ENCODE results near the gene LAMA3.

The LAMA3 gene

DNA sequence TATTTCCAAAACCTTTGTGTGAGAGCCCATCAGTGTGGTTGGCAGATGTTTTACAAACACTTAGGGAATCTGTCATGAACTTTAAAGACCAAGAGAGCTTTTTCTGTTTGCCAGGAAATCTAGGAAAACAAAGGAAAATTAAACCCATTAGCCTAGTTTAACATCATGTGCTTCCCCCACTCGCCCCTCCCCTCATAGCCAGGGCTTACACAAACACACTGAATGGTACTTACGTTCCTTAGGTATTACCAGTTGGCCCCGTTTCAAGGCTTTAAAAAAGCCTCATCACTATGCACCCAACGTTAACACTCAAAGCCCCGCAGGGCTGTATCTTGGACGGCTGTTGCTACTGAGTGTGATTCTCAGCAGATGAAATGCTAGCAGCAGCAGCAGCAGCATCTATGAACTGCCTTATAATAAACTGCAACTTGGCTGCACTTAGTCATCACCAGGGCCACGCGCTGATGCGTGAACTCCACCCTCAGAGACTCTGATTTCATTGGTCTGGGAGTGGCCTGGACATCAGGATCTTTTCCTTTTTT lies 305.2 kb downstream of the LAMA3 start:
- Histone ChIP-seq H3K4me1 (ENCODE audit: control insufficient read depth, insufficient read depth, low read length) (peaks cover 6% of the 10 kb centered on the region), H3K4me3 (ENCODE audit: low read depth, low read length) (no peak overlapping the region), H3K27me3 (ENCODE audit: control insufficient read depth, insufficient read depth, low read length) (no peaks in the 10 kb centered on the region), H3K27ac (ENCODE audit: low read depth, low read length) (no peak overlapping the region), H3K36me3 (ENCODE audit: control insufficient read depth, insufficient read depth, low read length) (no peaks in the 10 kb centered on the region), H3K9ac (ENCODE audit: low read depth, low read length) (no peak overlapping the region), H3K9me3 (ENCODE audit: control insufficient read depth, insufficient read depth, low read length) (no peaks in the 10 kb centered on the region)

DNA sequence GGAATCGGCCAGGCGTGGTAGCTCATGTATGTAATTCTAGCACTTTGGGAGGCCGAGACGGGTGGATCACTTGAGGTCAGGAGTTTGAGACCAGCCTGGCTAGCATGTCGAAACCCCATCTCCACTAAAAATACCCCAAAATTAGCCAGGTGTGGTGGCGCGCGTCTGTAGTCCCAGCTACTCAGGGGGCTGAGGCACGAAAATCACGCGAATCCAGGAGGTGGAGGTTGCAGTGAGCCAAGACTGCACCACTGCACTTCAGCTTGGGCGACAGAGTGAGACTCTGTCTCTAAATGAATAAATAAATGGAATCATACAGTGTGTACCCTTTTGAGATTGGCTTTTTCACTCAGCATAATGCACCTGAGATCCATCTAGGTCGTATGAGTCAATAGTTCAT lies 305.9 kb downstream of the LAMA3 start:
- no peaks in the 10 kb centered on the region for H3K27me3 ChIP-seq (ENCODE audit: control insufficient read depth, insufficient read depth, low read length)
- no peaks in the 10 kb centered on the region for H3K36me3 ChIP-seq (ENCODE audit: control insufficient read depth, insufficient read depth, low read length)
- no peak overlapping the region for H3K4me3 ChIP-seq (ENCODE audit: low read depth, low read length)
- no peak overlapping the region for H3K9ac ChIP-seq (ENCODE audit: low read depth, low read length)
- H3K4me1 ChIP-seq (ENCODE audit: control insufficient read depth, insufficient read depth, low read length) = peaks cover 6% of the 10 kb centered on the region
- no peak overlapping the region for H3K27ac ChIP-seq (ENCODE audit: low read depth, low read length)
- H3K9me3 ChIP-seq (ENCODE audit: control insufficient read depth, insufficient read depth, low read length) = no peaks in the 10 kb centered on the region

DNA sequence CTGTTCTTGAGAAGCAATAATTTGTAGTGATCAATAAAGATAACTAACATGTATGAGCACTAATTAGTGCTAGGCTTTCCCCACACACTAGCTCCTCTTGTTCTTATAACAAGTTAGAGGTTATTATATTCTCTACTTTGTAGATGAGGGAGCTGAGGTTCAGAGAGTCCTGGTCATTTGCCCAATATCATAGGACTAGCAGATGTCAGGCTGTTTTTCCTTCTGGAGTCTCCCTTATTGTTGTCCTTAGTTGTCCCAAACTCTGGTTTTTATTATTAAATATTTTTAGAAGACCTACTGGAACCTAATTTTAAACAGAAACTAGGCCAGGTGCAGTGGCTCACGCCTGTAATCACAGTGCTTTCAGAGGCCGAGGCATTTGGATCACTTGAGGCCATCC lies 308.8 kb downstream of the LAMA3 start:
- no peak overlapping the region for H3K9ac ChIP-seq (ENCODE audit: low read depth, low read length)

DNA sequence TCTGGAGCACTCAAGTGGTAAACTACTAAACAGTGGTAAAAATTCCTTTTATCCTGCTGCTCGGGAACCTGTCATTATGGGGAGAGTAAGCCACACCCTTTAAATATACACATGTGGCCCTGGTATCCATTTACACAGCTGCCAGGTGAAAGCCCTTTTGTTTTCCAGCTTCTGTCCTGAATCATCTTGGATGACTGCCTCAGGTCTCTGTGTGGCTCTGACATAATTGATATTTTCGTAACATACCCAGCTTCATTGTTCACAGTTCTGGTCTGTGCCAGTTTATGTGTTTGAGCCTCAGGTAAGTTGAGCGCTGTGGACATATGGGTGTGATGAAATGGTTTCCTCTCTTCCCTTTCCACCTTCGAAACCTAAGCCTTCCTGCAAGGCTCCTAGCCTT lies 309.6 kb downstream of the LAMA3 start:
- H3K27ac ChIP-seq (ENCODE audit: low read depth, low read length) = no peak overlapping the region
- H3K9me3 ChIP-seq (ENCODE audit: control insufficient read depth, insufficient read depth, low read length) = no peaks in the 10 kb centered on the region
- H3K9ac ChIP-seq (ENCODE audit: low read depth, low read length) = no peak overlapping the region
- H3K36me3 ChIP-seq (ENCODE audit: control insufficient read depth, insufficient read depth, low read length) = no peaks in the 10 kb centered on the region
- H3K4me1 ChIP-seq (ENCODE audit: control insufficient read depth, insufficient read depth, low read length) = peaks cover 6% of the 10 kb centered on the region
- H3K27me3 ChIP-seq (ENCODE audit: control insufficient read depth, insufficient read depth, low read length) = no peaks in the 10 kb centered on the region
- no peak overlapping the region for H3K4me3 ChIP-seq (ENCODE audit: low read depth, low read length)

More for the DNA sequence above, 308.8 kb downstream of the LAMA3 start:
- no peaks in the 10 kb centered on the region for H3K27me3 ChIP-seq (ENCODE audit: control insufficient read depth, insufficient read depth, low read length)
- no peaks in the 10 kb centered on the region for H3K36me3 ChIP-seq (ENCODE audit: control insufficient read depth, insufficient read depth, low read length)
- no peak overlapping the region for H3K27ac ChIP-seq (ENCODE audit: low read depth, low read length)
- H3K4me1 ChIP-seq (ENCODE audit: control insufficient read depth, insufficient read depth, low read length) = peaks cover 6% of the 10 kb centered on the region
- no peak overlapping the region for H3K4me3 ChIP-seq (ENCODE audit: low read depth, low read length)
- no peaks in the 10 kb centered on the region for H3K9me3 ChIP-seq (ENCODE audit: control insufficient read depth, insufficient read depth, low read length)

DNA sequence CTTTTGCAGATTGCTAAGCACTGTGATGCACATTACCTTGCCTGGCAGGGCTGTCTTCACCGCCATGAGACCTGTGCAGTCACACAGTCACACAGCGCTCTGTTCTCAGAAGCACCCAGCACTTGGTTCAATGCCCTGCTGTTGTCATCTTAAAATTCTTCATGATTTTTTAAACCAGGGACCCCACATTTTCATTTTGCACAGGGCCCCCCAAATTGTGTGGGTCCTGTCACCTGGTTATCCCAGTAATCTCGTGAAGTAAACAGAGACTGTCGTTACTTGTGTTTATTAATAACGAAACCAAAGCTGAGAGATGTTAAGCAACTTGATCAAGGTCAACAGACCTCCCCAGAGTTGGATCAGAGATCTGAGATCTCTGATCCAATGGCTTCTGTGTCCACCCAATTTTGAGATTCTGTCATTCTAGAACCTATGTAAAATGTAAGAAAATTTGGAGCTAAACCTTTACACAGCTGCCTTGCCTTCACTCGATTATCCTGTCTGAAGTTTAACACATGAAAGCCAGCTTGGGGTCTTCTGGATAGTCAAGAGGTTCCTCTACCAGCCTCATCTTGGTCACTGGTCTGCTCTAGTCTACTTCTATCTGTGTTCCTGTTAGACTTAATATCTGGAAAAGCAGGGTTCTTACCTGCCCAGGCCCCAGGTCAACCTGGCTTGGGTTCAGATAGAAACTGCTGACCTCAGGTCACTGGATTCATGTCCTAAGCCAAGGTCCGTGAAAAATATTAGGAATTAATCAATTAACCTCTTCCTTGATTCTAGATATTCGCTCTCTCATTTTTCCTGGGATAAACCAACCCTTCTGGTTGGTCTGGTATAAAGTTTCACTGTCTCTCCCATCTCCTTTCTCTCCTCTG lies 311.6 kb downstream of the LAMA3 start:
- H3K4me3 ChIP-seq (ENCODE audit: low read depth, low read length) = no peak overlapping the region
- no peaks in the 10 kb centered on the region for H3K9me3 ChIP-seq (ENCODE audit: control insufficient read depth, insufficient read depth, low read length)
- no peaks in the 10 kb centered on the region for H3K36me3 ChIP-seq (ENCODE audit: control insufficient read depth, insufficient read depth, low read length)
- H3K27ac ChIP-seq (ENCODE audit: low read depth, low read length) = no peak overlapping the region
- no peaks in the 10 kb centered on the region for H3K4me1 ChIP-seq (ENCODE audit: control insufficient read depth, insufficient read depth, low read length)
- H3K27me3 ChIP-seq (ENCODE audit: control insufficient read depth, insufficient read depth, low read length) = no peaks in the 10 kb centered on the region
- H3K9ac ChIP-seq (ENCODE audit: low read depth, low read length) = no peak overlapping the region

DNA sequence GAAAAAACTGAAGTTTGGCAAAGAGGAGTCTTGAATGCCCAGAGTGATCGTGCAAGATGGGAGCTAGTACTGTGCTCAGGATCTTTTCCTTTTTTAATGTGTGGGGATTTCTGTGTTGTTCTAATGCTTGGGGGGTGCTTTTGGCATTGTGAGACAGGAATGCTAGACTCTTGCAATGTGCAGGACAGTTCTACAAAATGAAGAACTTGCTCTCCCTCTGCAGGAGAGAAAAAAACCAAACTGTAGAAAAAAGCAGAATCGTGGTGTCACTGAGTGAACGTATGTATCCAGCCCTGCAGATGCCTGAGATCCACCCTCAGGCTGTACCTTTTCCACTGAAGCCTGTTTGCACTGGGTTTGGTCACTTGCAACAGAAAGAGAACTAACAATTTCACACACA lies 313.2 kb downstream of the LAMA3 start:
- Histone ChIP-seq H3K36me3 (ENCODE audit: control insufficient read depth, insufficient read depth, low read length) (no peaks in the 10 kb centered on the region), H3K9ac (ENCODE audit: low read depth, low read length) (no peak overlapping the region), H3K4me1 (ENCODE audit: control insufficient read depth, insufficient read depth, low read length) (no peaks in the 10 kb centered on the region), H3K27ac (ENCODE audit: low read depth, low read length) (no peak overlapping the region), H3K4me3 (ENCODE audit: low read depth, low read length) (no peak overlapping the region), H3K27me3 (ENCODE audit: control insufficient read depth, insufficient read depth, low read length) (no peaks in the 10 kb centered on the region), H3K9me3 (ENCODE audit: control insufficient read depth, insufficient read depth, low read length) (no peaks in the 10 kb centered on the region)

DNA sequence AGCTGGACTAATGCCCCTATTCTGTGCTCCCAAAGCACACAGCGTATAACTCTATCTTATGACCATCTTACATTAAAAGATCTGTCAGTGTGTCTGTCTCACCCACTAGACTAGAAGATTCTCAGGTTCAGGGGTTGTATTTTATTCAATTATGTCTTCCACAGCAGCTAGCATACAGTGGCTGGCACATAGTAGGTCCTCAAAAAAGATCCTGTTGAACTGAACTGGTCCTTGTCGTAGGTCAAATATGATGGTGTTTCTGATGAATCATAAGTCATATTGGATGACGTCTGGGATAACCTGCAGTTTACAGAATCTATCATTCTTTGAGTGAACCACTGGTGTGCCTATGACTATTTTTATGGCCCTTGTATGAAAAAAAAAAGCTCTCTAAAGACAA lies 314.0 kb downstream of the LAMA3 start:
- Histone ChIP-seq H3K27me3 (ENCODE audit: control insufficient read depth, insufficient read depth, low read length) (no peaks in the 10 kb centered on the region), H3K27ac (ENCODE audit: low read depth, low read length) (no peak overlapping the region), H3K9me3 (ENCODE audit: control insufficient read depth, insufficient read depth, low read length) (no peaks in the 10 kb centered on the region), H3K36me3 (ENCODE audit: control insufficient read depth, insufficient read depth, low read length) (no peaks in the 10 kb centered on the region), H3K4me1 (ENCODE audit: control insufficient read depth, insufficient read depth, low read length) (no peaks in the 10 kb centered on the region), H3K4me3 (ENCODE audit: low read depth, low read length) (no peak overlapping the region), H3K9ac (ENCODE audit: low read depth, low read length) (no peak overlapping the region)

DNA sequence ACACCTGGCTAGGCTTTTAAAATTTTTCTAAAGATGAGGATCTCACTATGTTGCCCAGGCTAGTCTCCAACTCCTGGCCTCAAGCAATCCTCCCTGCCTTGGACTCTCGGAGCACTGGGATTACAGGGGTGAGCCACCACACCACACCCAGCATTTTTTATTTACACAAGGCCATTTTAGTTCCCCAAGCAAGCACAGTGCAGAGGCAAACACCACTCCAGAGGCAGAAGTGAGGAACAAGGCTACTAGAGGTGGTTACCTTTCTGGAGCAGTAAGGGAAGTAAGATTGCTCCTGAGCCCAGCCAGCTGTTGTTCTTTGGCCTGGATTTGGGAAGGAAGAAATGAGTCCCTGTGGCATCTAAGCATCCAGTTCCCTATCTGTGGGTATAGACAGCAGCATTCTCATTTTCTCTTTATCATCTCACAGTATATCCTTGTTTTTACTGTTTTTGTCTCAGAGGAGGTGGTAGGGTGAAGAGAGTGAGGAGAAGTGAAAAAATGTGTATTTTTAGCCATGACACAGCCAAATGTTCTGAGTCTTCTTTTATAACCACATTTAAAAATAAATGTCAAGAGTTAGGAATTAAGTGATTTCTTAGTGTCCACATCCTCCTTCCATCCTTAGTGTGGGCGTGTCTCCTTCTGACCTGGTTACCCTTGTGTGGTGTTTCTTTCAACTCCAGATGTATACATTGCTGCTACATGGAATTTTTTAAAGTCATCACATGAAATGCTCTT lies 314.8 kb downstream of the LAMA3 start:
- no peak overlapping the region for H3K27ac ChIP-seq (ENCODE audit: low read depth, low read length)

More for the DNA sequence above, 314.8 kb downstream of the LAMA3 start:
- Histone ChIP-seq H3K4me3 (ENCODE audit: low read depth, low read length) (no peak overlapping the region), H3K4me1 (ENCODE audit: control insufficient read depth, insufficient read depth, low read length) (no peaks in the 10 kb centered on the region), H3K9me3 (ENCODE audit: control insufficient read depth, insufficient read depth, low read length) (no peaks in the 10 kb centered on the region), H3K36me3 (ENCODE audit: control insufficient read depth, insufficient read depth, low read length) (no peaks in the 10 kb centered on the region), H3K9ac (ENCODE audit: low read depth, low read length) (no peak overlapping the region), H3K27me3 (ENCODE audit: control insufficient read depth, insufficient read depth, low read length) (no peaks in the 10 kb centered on the region)

Measured in HUES48 (cell line).